GM19452 (cell line): ENCODE data around the gene PRIMPOL.
"Not testable (repeated sequence)": the region's sequence is repeated elsewhere in the genome, so short reads cannot be mapped to it uniquely, and the experiment has no call there.

ENCODE experiments used
- ATAC-seq: cut with Tn5 transposase; IDR thresholded peaks from one replicate; pipeline ENCODE4 v1.9.1; 2021; ENCODE audit not compliant: unreplicated experiment

PRIMPOL gene, protein sequence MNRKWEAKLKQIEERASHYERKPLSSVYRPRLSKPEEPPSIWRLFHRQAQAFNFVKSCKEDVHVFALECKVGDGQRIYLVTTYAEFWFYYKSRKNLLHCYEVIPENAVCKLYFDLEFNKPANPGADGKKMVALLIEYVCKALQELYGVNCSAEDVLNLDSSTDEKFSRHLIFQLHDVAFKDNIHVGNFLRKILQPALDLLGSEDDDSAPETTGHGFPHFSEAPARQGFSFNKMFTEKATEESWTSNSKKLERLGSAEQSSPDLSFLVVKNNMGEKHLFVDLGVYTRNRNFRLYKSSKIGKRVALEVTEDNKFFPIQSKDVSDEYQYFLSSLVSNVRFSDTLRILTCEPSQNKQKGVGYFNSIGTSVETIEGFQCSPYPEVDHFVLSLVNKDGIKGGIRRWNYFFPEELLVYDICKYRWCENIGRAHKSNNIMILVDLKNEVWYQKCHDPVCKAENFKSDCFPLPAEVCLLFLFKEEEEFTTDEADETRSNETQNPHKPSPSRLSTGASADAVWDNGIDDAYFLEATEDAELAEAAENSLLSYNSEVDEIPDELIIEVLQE

GRCh38 chr4:184649026-184649970, at the start of gene PRIMPOL, which contains the start of gene CASP3:
Gene PRIMPOL (plus strand): TSS chr4:184649738. CDS start chr4:184657141, 7,403 bp downstream.
Gene CASP3 (minus strand): TSS chr4:184649447. CDS start chr4:184638453, 10,994 bp downstream.
- ATAC-seq = peak; percentile 83

- ATAC-seq = not testable (repeated sequence)
Measured at GRCh38 chr4:184600982-184601381, 48.6 kb upstream of the PRIMPOL start.

- ATAC-seq = not testable (repeated sequence)
Measured at GRCh38 chr4:184602857-184603256, 46.7 kb upstream of the PRIMPOL start.

- not testable (repeated sequence) for ATAC-seq
Measured at GRCh38 chr4:184607429-184607828, 42.1 kb upstream of the PRIMPOL start.

GRCh38 chr4:184612074-184612473, 37.5 kb upstream of the PRIMPOL start:
- no peak for ATAC-seq

DNA sequence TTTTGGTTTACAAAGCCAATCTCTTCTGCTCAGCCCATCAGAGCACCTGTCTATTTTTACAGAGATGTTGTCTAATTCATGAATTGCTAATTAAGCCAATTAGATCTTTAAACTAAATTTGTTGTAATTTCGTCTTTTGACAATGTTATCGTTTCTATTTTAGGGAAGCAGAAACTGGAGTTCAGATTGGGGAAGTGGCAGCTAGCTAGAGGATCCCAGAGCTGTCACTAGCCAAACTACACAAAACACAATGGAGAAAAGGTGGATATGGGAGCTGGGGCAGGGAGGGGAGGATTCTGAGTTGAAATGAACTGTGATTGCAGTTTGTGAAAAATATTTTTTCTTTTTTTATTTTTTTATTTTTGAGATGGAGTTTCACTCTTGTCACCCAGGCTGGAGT, 36.1 kb upstream of the PRIMPOL start:
- no peak for ATAC-seq

- no peak for ATAC-seq
Measured at GRCh38 chr4:184614509-184614908, 35.0 kb upstream of the PRIMPOL start.

GRCh38 chr4:184616168-184616567, 33.4 kb upstream of the PRIMPOL start:
- not testable (repeated sequence) for ATAC-seq

DNA sequence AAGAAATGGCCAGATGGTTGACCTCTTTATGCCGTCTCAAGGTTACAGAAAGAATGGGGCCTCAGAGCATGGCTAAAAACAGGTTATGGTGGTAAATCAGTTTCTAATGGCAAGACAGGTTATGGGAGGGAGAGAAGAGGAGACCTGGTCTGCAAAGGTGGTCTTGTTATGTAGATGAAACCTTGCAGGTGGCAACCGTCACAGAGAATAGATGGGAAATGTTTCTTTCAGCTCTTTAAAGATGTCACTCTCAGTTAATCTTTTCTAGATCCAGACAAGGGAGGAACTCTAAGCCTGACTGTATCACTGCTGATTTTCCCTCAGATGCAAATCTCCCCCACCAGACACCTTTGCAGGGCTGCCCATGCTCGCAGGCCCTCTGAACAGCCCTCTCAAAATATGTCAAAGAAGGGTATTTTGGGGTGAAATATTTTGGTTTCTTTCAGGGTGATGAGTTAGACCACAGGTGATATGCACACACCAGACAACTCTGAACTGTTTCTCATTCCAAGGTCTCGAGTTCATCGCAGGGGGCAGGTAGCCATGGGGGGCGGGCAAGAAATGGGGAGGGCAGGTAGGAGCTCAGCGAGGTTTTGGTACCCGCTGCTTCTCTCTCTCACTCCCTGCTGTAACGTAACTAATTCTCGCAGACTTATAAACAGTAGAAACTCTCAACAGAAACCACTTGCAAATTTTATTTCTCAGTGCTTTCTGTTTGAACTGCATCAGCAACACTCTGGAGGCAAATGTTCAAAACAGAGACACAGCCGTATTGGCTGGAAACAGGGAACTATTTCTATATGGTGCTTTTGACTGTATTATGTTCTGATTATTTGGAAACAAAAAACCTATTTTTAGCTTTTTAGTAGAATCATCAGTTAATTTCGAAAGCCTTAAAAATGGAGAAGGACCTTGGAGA, 32.6 kb upstream of the PRIMPOL start:
- peak; percentile 84 for ATAC-seq

DNA sequence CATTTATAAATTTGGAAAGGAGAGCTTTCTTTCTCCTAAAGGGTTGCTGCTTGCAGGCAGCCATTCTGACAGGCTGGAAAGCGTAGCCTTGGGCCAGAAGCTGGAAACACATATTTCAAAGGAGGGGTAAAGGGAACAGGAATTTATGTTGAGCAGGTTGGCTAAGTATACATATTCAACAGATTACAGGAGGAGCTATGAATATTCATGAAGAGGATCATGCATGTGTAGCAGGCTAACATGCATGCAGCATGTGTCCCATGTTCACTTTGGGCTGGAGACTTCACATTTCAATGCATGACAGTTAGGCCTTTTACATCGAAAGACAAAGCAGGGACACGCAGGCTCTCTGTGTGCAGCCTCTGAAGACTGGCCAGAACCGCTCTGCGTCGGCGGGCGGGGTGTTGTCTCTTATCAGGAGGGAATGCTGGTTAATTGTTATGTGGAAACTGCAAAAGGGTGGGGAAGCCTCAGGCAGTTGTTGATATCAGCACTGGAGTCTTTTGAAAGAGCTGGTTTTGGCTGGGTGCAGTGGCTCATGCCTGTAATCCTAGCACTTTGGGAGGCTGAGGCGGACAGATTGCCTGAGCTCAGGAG, 31.8 kb upstream of the PRIMPOL start:
- ATAC-seq = no peak

GRCh38 chr4:184620212-184620867, 29.2 kb upstream of the PRIMPOL start:
- ATAC-seq = no peak

DNA sequence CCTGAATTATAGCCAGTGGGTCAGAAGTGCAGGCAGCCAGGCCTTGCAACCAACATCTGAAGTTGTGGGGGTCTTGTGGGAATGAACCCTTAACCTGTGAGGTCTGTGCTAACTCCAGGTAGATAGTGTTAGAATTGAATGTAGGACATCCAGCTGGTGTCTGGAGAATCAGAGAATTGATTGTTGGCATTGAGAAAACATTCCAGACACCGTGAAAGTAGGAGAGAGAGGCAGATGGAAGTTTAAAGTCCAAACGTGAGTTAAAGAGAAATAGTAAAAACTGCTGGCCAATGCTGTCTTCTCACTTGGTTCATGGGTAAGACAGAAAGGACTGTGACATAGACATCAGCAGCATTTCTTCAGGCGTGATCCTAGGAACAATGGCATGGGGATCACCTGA, 28.0 kb upstream of the PRIMPOL start:
- ATAC-seq = no peak

GRCh38 chr4:184624504-184624903, 25.0 kb upstream of the PRIMPOL start:
- ATAC-seq = not testable (repeated sequence)

- no peak for ATAC-seq
Measured at GRCh38 chr4:184624972-184625554, 24.5 kb upstream of the PRIMPOL start.

GRCh38 chr4:184625783-184626596, 23.5 kb upstream of the PRIMPOL start:
- ATAC-seq = not testable (repeated sequence)

DNA sequence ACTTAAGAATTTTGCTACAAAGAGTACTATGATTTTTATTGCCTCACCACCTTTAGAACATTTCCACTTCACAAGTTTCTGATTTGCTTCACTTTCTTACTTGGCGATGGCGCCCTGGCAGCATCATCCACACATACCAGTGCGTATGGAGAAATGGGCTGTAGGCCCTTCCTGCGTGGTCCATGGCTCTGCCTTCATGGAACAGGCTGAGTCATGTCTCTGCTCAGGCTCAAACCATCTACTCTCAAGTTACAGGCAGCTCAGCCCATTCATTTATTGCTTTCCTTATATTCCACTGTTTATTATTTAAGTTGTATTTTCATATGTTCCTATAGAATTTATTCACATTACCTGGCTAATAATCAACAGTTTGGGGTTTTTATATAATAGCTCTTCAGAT, 21.4 kb upstream of the PRIMPOL start:
- ATAC-seq = no peak

- no peak for ATAC-seq
Measured at GRCh38 chr4:184632842-184633241, 16.7 kb upstream of the PRIMPOL start.

- no peak for ATAC-seq
Measured at GRCh38 chr4:184635381-184635780, 14.2 kb upstream of the PRIMPOL start.
